ENCODE measurements around the gene ALG2. TPM values are rescaled to one million over a fixed set of nuclear protein-coding genes. Genes with fewer than 3 reads are reported as not detected.

The ALG2 gene
- total and polyA plus RNA-seq, 9 of the 15 experiments (the other 6 are each of a cell fraction or from before 2014, with no cell fraction given), result 4.9 to 41.9 (median 20.2) TPM

DNA sequence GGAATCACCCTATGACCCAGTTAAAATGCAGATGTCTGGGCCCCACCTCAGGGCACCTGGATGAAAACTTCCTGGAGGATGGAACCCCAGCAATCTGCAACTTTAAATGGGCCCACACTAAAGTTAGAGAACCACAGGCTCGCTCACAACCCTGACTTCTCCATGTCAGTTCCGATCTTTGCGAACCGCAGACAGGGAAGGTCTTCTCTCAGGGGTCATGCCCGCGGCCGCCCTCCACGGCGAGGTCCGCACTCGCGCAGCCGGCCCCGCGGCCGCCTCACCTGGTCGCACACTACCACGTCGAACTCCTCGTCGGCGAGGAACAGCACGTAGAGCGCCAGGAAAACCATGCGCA is 499 bp downstream of the ALG2 start (continued):
- TF ChIP-seq, protein P1, sequence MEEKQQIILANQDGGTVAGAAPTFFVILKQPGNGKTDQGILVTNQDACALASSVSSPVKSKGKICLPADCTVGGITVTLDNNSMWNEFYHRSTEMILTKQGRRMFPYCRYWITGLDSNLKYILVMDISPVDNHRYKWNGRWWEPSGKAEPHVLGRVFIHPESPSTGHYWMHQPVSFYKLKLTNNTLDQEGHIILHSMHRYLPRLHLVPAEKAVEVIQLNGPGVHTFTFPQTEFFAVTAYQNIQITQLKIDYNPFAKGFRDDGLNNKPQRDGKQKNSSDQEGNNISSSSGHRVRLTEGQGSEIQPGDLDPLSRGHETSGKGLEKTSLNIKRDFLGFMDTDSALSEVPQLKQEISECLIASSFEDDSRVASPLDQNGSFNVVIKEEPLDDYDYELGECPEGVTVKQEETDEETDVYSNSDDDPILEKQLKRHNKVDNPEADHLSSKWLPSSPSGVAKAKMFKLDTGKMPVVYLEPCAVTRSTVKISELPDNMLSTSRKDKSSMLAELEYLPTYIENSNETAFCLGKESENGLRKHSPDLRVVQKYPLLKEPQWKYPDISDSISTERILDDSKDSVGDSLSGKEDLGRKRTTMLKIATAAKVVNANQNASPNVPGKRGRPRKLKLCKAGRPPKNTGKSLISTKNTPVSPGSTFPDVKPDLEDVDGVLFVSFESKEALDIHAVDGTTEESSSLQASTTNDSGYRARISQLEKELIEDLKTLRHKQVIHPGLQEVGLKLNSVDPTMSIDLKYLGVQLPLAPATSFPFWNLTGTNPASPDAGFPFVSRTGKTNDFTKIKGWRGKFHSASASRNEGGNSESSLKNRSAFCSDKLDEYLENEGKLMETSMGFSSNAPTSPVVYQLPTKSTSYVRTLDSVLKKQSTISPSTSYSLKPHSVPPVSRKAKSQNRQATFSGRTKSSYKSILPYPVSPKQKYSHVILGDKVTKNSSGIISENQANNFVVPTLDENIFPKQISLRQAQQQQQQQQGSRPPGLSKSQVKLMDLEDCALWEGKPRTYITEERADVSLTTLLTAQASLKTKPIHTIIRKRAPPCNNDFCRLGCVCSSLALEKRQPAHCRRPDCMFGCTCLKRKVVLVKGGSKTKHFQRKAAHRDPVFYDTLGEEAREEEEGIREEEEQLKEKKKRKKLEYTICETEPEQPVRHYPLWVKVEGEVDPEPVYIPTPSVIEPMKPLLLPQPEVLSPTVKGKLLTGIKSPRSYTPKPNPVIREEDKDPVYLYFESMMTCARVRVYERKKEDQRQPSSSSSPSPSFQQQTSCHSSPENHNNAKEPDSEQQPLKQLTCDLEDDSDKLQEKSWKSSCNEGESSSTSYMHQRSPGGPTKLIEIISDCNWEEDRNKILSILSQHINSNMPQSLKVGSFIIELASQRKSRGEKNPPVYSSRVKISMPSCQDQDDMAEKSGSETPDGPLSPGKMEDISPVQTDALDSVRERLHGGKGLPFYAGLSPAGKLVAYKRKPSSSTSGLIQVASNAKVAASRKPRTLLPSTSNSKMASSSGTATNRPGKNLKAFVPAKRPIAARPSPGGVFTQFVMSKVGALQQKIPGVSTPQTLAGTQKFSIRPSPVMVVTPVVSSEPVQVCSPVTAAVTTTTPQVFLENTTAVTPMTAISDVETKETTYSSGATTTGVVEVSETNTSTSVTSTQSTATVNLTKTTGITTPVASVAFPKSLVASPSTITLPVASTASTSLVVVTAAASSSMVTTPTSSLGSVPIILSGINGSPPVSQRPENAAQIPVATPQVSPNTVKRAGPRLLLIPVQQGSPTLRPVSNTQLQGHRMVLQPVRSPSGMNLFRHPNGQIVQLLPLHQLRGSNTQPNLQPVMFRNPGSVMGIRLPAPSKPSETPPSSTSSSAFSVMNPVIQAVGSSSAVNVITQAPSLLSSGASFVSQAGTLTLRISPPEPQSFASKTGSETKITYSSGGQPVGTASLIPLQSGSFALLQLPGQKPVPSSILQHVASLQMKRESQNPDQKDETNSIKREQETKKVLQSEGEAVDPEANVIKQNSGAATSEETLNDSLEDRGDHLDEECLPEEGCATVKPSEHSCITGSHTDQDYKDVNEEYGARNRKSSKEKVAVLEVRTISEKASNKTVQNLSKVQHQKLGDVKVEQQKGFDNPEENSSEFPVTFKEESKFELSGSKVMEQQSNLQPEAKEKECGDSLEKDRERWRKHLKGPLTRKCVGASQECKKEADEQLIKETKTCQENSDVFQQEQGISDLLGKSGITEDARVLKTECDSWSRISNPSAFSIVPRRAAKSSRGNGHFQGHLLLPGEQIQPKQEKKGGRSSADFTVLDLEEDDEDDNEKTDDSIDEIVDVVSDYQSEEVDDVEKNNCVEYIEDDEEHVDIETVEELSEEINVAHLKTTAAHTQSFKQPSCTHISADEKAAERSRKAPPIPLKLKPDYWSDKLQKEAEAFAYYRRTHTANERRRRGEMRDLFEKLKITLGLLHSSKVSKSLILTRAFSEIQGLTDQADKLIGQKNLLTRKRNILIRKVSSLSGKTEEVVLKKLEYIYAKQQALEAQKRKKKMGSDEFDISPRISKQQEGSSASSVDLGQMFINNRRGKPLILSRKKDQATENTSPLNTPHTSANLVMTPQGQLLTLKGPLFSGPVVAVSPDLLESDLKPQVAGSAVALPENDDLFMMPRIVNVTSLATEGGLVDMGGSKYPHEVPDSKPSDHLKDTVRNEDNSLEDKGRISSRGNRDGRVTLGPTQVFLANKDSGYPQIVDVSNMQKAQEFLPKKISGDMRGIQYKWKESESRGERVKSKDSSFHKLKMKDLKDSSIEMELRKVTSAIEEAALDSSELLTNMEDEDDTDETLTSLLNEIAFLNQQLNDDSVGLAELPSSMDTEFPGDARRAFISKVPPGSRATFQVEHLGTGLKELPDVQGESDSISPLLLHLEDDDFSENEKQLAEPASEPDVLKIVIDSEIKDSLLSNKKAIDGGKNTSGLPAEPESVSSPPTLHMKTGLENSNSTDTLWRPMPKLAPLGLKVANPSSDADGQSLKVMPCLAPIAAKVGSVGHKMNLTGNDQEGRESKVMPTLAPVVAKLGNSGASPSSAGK (IDR thresholded peaks at IDR 0.05), result peak; percentile 76; the same call in 1 of the 2 replicates
- TF ChIP-seq, protein P2, sequence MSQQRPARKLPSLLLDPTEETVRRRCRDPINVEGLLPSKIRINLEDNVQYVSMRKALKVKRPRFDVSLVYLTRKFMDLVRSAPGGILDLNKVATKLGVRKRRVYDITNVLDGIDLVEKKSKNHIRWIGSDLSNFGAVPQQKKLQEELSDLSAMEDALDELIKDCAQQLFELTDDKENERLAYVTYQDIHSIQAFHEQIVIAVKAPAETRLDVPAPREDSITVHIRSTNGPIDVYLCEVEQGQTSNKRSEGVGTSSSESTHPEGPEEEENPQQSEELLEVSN (IDR thresholded peaks at IDR 0.05; ENCODE audit: borderline replicate concordance in 1 of 2, extremely low read depth in 1 of 2, insufficient read depth in 1 of 2, insufficient read length in 1 of 2, low read depth in 1 of 2, low read length in 1 of 2, poor library complexity in 1 of 2, severe bottlenecking in 1 of 2), result peak in 1 of 2 experiments; percentile 30
- no peak for TF ChIP-seq U2AF1 (optimal IDR thresholded peaks at IDR 0.05; ENCODE audit: low read depth, low read length)
- TF ChIP-seq ZNF282 (CRISPR knock-in tag; IDR thresholded peaks at IDR 0.05), result 0 out of 2 replicates have a peak, but pooled peaks have one; percentile 16
- TF ChIP-seq DDX20 (tag; IDR thresholded peaks at IDR 0.05; ENCODE audit: low read depth), result no peak
- TF ChIP-seq, protein P3, sequence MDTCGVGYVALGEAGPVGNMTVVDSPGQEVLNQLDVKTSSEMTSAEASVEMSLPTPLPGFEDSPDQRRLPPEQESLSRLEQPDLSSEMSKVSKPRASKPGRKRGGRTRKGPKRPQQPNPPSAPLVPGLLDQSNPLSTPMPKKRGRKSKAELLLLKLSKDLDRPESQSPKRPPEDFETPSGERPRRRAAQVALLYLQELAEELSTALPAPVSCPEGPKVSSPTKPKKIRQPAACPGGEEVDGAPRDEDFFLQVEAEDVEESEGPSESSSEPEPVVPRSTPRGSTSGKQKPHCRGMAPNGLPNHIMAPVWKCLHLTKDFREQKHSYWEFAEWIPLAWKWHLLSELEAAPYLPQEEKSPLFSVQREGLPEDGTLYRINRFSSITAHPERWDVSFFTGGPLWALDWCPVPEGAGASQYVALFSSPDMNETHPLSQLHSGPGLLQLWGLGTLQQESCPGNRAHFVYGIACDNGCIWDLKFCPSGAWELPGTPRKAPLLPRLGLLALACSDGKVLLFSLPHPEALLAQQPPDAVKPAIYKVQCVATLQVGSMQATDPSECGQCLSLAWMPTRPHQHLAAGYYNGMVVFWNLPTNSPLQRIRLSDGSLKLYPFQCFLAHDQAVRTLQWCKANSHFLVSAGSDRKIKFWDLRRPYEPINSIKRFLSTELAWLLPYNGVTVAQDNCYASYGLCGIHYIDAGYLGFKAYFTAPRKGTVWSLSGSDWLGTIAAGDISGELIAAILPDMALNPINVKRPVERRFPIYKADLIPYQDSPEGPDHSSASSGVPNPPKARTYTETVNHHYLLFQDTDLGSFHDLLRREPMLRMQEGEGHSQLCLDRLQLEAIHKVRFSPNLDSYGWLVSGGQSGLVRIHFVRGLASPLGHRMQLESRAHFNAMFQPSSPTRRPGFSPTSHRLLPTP (IDR thresholded peaks at IDR 0.05; ENCODE audit: borderline replicate concordance, extremely low read depth, insufficient read length), result no peak
- TF ChIP-seq BRD4 (IDR thresholded peaks at IDR 0.05), result peak; percentile 72; the same call in 1 of the 2 replicates
- TF ChIP-seq NFE2 (IDR thresholded peaks at IDR 0.05; ENCODE audit: low read depth), result no peak
- TF ChIP-seq HSF4 (CRISPR knock-in tag; IDR thresholded peaks at IDR 0.05; ENCODE audit: borderline replicate concordance), result no peak
- TF ChIP-seq CHD1 (IDR thresholded peaks at IDR 0.05; ENCODE audit: low read length), result peak; percentile 88
- TF ChIP-seq, protein P4, sequence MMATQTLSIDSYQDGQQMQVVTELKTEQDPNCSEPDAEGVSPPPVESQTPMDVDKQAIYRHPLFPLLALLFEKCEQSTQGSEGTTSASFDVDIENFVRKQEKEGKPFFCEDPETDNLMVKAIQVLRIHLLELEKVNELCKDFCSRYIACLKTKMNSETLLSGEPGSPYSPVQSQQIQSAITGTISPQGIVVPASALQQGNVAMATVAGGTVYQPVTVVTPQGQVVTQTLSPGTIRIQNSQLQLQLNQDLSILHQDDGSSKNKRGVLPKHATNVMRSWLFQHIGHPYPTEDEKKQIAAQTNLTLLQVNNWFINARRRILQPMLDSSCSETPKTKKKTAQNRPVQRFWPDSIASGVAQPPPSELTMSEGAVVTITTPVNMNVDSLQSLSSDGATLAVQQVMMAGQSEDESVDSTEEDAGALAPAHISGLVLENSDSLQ (IDR thresholded peaks at IDR 0.05), result no peak
